ENCODE results near the gene PLEKHO2. TPM values are rescaled to one million over a fixed set of nuclear protein-coding genes. Genes with fewer than 3 reads are reported as not detected.
A peak's percentile ranks its signal among the peaks of the same experiment; 100 is the strongest.

Gene PLEKHO2
- total RNA-seq, 2 experiments from 2014 or later = 12.0 to 24.5 TPM

DNA sequence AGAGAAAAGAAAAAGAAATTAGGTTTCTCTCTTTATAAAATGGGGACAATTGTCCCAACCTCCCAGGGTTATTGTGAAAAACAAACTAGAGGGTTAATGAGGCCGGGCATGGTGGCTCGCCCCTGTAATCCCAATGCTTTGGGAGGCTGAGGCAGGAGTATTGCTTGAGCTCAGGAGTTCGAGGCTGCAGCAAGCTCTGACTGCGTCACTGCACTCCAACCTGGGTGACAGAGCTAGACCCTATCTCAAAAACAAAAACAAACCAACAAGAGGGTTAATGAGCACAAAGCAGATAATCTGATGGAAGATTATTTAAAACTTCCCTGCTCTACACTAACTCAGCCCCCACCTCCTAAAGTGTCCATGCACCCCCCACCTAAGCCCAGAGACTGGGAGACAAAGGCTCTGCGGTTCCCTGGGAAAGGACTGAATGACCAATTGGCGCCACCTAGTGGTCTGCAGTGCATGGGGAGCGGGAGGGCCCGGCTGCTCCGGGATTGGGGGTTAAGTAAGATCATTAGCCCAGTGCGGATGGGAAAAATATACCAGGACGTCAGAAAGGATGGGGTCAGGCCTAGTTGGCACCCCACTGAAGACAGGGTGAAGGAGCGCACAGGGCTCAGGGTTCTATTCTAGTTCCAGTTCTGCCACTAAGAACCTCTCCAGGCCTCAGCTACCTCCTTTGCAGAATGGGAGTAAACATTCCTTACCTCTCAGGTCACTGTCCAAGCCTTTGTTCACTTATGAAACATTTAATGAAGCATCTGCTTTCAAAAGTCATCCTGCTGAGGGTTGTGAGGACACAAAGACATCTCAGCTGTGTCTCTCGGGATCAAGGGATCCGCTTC lies 31.8 kb upstream of the PLEKHO2 start:
- Histone ChIP-seq H3K4me2 (ENCODE audit: low read length) (no peak overlapping the region), H2AFZ (ENCODE audit: low read length) (no peak overlapping the region), H4K20me1 (ENCODE audit: insufficient read depth, low read length) (no peaks in the 10 kb centered on the region), H3K27ac (ENCODE audit: low read depth, low read length, poor library complexity, severe bottlenecking) (no peak overlapping the region), H3K9me3 (ENCODE audit: low read length) (no peaks in the 10 kb centered on the region), H3K36me3 (ENCODE audit: insufficient read depth, low read length) (no peaks in the 10 kb centered on the region), H3K79me2 (ENCODE audit: insufficient read depth, low read depth, low read length) (no peaks in the 10 kb centered on the region), H3K4me1 (ENCODE audit: insufficient read depth, low read length, poor library complexity, severe bottlenecking) (no peaks in the 10 kb centered on the region), H3K9me2 (ENCODE audit: insufficient read depth, low read length) (no peaks in the 10 kb centered on the region), H3K4me3 (ENCODE audit: low read depth, low read length, poor library complexity, severe bottlenecking) (no peak overlapping the region)
- TF ChIP-seq CTCF (conservative IDR thresholded peaks at IDR 0.05; ENCODE audit: low read length) (peak; percentile 99), EZH2phosphoT487 (IDR thresholded peaks at IDR 0.05; ENCODE audit: borderline replicate concordance, low read depth, low read length) (no peak)
- DNase-seq (ENCODE audit: low spot score) = peak; percentile 74
- ChIA-PET POLR2A (interaction anchor here (0.6 to 1.1 kb wide), 3 partner anchors 7 to 59 kb away, joined by 3 to 7 read pairs (median 5); no protein-coding TSS in a partner anchor), CTCF (ENCODE audit: unreplicated experiment) (interaction anchor here (0.9 kb wide), 2 partner anchors 70 to 78 kb away, joined by 3 read pairs; no protein-coding TSS in a partner anchor)
- intact Hi-C loops (cut with micrococcal nuclease; ENCODE audit: unreplicated experiment) = loop anchor here (1.0 kb wide), 2 partner anchors 25 to 79 kb away; no protein-coding TSS in a partner anchor
- no TSS peak for BruUV-seq (replicated peaks)

GRCh38 chr15:64810497-64811326 lies 31.0 kb upstream of the PLEKHO2 start:
- Histone ChIP-seq H4K20me1 (ENCODE audit: insufficient read depth, low read length) (no peaks in the 10 kb centered on the region), H3K27ac (ENCODE audit: low read depth, low read length, poor library complexity, severe bottlenecking) (no peak overlapping the region), H3K4me2 (ENCODE audit: low read length) (no peak overlapping the region), H3K4me3 (ENCODE audit: low read depth, low read length, poor library complexity, severe bottlenecking) (no peak overlapping the region), H3K79me2 (ENCODE audit: insufficient read depth, low read depth, low read length) (no peaks in the 10 kb centered on the region), H3K9me2 (ENCODE audit: insufficient read depth, low read length) (no peaks in the 10 kb centered on the region), H3K36me3 (ENCODE audit: insufficient read depth, low read length) (peaks cover 1% of the 10 kb centered on the region; the same call in 1 of the 2 replicates), H3K4me1 (ENCODE audit: insufficient read depth, low read length, poor library complexity, severe bottlenecking) (no peaks in the 10 kb centered on the region), H3K9me3 (ENCODE audit: low read length) (no peaks in the 10 kb centered on the region), H2AFZ (ENCODE audit: low read length) (no peak overlapping the region)
- intact Hi-C loops (cut with micrococcal nuclease; ENCODE audit: unreplicated experiment) = loop anchor here (1.0 kb wide), 2 partner anchors 25 to 79 kb away; no protein-coding TSS in a partner anchor
- TF ChIP-seq EZH2phosphoT487 (IDR thresholded peaks at IDR 0.05; ENCODE audit: borderline replicate concordance, low read depth, low read length) (no peak), CTCF (conservative IDR thresholded peaks at IDR 0.05; ENCODE audit: low read length) (no peak)
- BruUV-seq (replicated peaks) = no TSS peak
- ChIA-PET CTCF (ENCODE audit: unreplicated experiment) (interaction anchor here (0.8 to 0.9 kb wide), 2 partner anchors 71 to 78 kb away, joined by 3 read pairs; no protein-coding TSS in a partner anchor), POLR2A (interaction anchor here (0.6 to 0.7 kb wide), 2 partner anchors 8 to 27 kb away, joined by 3 to 7 read pairs; no protein-coding TSS in a partner anchor)
- DNase-seq (ENCODE audit: low spot score) = no peak
